GM12875 (cell line): ENCODE results near the gene CCDC197.

Source experiments
- H3K4me3 ChIP-seq: one replicate; pipeline ENCODE4 v1.5.1; 2011; ENCODE audit warnings: low read depth, low read length, control low read depth
- TF ChIP-seq, protein P1 (sequence below): IDR thresholded peaks from 2 replicates; pipeline ENCODE4 v1.5.1; 2011; ENCODE audit warnings: low read depth, mild to moderate bottlenecking, control low read depth, inconsistent platforms, low read length, moderate library complexity, borderline replicate concordance; ENCODE audit not compliant: insufficient read depth

Gene CCDC197

DNA sequence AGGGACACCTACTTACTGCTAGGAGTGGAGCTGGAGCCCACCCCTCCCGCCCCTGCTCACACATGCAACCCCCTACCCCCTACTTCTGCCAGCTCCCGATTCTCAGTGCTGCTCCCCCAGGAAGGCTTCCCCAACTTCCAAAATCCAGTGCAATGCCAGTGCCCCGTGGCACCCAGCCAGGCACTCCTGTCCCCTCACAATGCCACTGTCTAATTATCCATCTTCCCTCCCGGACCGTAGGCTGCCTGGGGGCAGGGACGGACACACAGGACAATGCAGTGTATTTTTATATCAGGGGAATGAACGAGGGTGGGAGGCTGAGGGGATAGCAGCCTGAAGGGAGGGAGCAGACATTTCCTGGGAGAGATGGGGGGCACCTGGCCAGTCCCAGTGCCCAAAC lies 41.4 kb downstream of the CCDC197 start:
- TF ChIP-seq, protein P1, sequence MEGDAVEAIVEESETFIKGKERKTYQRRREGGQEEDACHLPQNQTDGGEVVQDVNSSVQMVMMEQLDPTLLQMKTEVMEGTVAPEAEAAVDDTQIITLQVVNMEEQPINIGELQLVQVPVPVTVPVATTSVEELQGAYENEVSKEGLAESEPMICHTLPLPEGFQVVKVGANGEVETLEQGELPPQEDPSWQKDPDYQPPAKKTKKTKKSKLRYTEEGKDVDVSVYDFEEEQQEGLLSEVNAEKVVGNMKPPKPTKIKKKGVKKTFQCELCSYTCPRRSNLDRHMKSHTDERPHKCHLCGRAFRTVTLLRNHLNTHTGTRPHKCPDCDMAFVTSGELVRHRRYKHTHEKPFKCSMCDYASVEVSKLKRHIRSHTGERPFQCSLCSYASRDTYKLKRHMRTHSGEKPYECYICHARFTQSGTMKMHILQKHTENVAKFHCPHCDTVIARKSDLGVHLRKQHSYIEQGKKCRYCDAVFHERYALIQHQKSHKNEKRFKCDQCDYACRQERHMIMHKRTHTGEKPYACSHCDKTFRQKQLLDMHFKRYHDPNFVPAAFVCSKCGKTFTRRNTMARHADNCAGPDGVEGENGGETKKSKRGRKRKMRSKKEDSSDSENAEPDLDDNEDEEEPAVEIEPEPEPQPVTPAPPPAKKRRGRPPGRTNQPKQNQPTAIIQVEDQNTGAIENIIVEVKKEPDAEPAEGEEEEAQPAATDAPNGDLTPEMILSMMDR: no peak
- H3K4me3 ChIP-seq: no peak overlapping the region

DNA sequence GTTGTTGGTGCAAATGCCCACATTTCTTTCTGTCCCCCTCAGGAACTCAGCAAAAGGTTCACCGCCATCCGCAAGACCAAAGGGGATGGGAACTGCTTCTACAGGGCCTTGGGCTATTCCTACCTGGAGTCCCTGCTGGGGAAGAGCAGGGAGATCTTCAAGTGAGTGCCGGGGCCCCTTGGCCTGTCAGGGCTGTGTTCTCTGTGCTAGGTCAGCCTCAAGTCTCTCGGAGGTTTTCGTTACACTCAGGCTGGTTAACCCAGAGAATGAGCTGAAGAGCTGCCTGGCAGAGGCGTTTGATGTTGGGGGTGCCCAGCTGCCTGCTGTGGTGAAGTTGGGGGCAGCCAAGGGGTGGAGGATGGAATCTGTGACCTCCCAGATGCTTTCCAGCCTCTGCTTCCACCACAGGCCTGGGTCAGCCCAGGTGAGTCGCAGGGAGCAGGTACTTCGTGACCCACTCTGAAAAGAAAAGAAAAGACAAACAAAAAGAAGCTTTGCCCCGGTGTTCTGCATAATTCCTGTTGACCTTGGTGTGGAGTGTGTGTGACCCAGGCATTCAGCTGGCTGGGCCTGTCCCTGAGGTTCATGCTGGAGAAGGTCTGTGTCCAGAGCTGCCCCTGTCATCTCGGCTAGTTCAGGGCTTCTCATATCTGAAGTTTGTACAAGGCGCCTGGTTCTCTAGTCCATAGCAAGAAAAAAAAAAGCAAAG lies 42.0 kb downstream of the CCDC197 start:
- H3K4me3 ChIP-seq: no peak overlapping the region

DNA sequence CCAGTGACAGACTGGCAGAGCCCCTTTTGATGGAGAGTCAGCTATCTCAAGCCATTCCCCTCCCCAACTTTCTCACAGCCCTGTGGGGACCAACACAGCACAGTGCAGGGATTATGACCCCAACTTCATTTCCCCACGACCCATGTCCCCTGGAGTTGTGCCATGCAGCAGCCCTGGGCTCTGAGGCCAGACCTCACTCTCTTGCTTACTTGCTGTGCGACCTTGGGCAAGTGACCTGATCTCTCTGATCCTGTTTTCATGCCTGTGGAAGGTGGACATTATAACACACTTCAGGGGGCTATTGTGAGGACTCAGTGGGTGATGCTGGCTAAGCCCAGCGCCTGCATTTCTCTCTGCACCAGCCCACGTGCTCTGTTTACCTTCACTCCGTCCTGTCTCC lies 43.1 kb downstream of the CCDC197 start:
- H3K4me3 ChIP-seq: no peak overlapping the region
- TF ChIP-seq, protein P1: no peak

More for the DNA sequence above, 42.0 kb downstream of the CCDC197 start:
- TF ChIP-seq, protein P1: no peak

DNA sequence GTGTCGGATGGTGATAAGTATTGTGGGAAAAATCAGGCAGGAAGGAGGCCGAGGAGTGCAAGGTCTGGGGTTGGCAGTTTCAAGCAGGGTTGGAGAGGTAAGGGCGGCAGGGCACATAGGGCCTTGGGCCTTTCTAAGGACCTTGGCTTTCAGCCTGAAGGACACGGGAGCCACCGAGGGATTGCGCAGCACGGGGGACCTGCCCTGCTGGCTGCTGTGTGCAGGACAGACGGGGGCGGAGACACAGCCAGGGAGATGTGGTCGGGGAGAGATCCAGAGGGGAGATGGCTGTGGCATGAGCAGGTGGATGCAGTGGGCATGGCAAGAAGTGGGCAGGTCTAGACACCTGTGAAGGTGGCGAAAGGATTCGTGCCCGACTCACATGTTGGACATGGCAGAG lies 43.7 kb downstream of the CCDC197 start:
- H3K4me3 ChIP-seq: no peak overlapping the region
- TF ChIP-seq, protein P1: no peak

DNA sequence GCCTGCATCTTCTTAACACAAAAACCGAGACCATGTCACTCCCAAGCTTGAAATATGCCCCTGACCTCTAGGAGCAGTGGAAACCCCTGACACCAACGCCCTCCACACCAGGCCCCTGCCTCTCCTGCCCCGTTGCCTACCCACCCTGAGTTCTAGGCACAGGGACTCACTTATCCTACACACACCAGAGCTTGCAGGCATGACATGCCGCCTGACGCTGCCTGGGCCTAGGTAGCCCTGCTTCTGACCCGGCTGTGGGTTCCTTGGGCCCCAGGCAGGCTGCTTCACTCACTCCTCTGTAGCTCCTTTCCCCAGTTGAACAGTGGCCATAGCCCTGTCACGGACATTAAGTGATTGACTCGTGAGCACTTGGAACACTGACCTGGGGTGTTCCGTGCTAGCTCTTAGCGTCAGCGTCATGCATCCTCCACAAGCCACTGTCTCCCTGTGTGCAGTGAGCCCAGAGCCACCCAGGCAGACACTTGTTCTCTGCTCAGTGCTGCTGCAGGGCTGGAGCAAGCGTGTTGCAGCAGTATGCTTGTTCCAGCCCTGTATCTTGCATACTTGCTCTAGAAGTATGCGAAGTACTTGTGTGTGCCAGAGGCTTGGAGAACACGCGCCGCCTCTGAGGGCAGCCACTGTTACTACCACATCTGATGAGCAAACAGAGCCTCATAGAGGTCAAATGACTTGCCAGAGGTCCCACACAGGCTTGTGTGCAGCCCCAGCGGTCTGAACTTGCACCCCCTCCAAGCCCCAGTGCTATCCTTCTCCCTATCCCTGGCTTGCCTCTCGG lies 44.6 kb downstream of the CCDC197 start:
- TF ChIP-seq, protein P1: no peak
- H3K4me3 ChIP-seq: no peak overlapping the region

DNA sequence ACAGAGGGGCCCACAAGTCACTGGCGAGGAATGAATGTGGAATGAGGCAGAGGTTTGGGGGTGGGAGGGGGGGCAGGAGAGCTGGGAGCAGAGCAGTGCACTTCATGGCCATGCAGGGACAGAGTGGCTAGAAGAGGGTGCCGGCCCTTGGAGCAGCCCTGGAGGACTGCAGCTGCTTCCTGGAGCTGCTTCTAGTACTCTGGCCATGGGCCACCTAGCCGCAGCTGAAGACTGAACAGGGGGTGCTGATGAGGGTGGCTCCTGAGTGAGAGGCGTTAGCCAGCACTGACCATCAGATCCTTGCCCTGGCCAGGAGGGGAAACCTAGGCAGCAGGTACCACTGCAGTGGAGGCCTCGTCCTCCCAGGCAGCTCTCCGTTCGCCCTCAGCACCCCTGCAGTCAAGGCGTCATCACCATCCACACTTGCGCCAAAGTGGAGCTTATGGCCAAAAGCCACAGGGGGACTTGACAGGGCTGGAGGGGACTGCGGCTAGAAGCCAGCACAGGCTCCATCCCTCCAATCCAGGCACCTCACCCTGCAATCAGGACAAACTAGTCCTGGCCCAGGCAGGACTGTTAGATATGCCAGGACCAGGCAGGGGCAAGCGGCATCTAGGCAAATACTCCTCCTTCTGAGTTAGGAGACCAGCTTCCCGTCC lies 45.5 kb downstream of the CCDC197 start:
- TF ChIP-seq, protein P1: no peak
- H3K4me3 ChIP-seq: no peak overlapping the region
